ENCODE results near the gene COL9A2.
"Not testable (repeated sequence)": the region's sequence is repeated elsewhere in the genome, so short reads cannot be mapped to it uniquely, and the experiment has no call there.

COL9A2 gene

GRCh38 chr1:40316595-40317393 lies at the start of gene COL9A2:
Gene COL9A2, minus strand, starts transcription at chr1:40317286. Its CDS starts 89 bp downstream, at chr1:40317197.
- no peak for DNase-seq (ENCODE audit: low read depth)

GRCh38 chr1:40363721-40364120 lies 46.6 kb upstream of the COL9A2 start:
- DNase-seq (ENCODE audit: low read depth), result no peak

DNA sequence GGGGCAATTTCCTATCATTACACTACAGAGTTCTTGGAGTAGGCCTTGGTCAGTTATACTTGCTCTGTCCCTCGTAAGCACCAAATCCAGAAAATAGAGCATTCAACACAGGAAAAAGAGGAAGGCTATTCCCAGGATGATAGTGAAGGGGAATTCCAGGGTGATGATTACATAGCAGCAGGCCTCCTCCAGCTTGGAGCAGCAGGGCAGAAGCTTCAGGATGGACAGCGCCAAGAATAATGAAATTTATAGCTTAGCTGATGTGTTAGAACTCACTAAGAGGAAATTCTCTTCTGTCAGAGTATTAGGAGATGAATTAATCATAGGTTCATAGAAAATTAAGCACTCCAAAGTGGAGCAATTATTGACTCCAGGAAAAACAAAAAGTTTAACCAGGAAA lies 45.6 kb upstream of the COL9A2 start:
- no peak for DNase-seq (ENCODE audit: low read depth)

DNA sequence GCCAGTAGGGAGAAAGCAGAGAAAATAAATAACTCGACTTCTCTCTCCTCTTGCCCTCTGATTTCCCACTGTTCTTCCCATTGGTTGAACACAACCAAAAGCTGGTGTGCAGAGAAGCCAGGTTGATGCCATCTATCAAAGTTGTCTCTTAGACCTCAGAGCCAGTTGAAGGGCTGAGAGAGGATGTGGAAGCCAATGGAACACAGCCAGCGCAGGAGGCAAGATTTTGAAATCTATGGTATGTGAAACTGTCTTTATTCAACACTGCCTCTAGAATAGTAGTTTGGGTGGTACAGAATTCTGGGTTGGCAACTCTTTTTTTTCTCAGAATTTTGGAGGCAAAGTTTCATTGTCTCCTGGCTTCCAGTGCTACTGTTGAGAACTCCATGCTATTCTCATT lies 45.1 kb upstream of the COL9A2 start:
- DNase-seq (ENCODE audit: low read depth), result no peak

DNA sequence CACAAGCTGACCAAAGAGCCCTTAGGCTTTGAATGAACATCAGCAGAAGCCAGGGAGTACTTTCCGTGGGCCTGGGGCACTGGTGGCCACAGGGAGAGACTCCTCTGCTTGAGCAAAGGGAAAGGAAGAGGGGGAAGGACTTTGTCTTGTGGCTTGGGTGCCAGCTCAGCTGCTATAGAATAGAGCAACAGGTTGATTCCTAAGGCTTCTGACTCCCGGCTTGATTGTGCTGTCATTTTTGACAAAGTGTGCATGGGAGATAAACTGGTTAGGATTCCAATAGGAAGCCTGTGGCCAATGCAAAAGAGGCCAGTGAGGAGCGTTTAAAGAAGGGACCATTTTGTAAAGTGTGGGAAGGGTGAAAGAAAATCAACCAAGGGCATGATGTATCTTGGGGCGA lies 44.6 kb upstream of the COL9A2 start:
- DNase-seq (ENCODE audit: low read depth), result no peak

GRCh38 chr1:40361201-40361600 lies 44.1 kb upstream of the COL9A2 start:
- DNase-seq (ENCODE audit: low read depth), result no peak

GRCh38 chr1:40360631-40361030 lies 43.5 kb upstream of the COL9A2 start:
- no peak for DNase-seq (ENCODE audit: low read depth)

- no peak for DNase-seq (ENCODE audit: low read depth)
Observed at GRCh38 chr1:40357625-40358024, 40.5 kb upstream of the COL9A2 start.

GRCh38 chr1:40353082-40353481 lies 36.0 kb upstream of the COL9A2 start:
- DNase-seq (ENCODE audit: low read depth), result no peak

- DNase-seq (ENCODE audit: low read depth), result no peak
Observed at GRCh38 chr1:40352126-40352525, 35.0 kb upstream of the COL9A2 start.

GRCh38 chr1:40351124-40351523 lies 34.0 kb upstream of the COL9A2 start:
- DNase-seq (ENCODE audit: low read depth), result no peak

DNA sequence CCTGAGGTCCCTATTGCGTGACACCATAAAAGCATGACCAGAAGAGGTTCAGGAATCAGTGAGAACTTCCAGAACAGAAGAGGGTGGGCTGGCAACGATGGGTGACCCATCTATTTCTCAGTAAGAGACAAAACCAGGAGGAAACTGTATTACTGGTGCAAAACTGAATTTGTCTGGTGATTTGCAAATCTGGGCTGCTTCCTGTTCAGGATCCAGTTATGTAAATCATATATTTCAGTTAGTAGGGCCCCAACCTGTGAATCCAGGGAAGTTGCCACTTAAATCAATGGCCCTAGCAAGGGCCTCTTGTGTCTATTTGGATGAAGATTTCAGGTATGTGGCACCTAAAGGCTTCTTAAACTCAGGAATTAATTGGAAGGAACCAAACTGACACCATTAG lies 33.3 kb upstream of the COL9A2 start:
- no peak for DNase-seq (ENCODE audit: low read depth)

DNA sequence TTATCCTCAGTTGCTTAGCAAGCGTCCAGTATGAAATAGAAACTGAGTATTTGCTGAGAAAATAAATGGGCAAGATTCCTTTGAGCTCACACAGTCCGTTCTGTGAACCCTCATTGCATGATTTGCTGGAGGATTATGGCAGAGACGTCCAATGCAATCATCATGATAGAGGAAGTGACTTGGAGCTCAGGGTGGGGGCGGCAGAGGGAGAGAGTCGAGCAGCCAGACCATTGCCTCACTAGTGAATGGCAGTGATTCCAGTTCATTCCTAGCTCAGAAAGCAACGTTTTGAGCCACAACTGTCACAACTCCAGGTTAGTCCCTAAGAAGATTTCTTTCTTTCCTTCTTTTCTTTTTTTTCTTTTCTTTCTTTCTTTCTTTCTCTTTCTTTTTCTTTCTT lies 27.5 kb upstream of the COL9A2 start:
- DNase-seq (ENCODE audit: low read depth), result peak; percentile 48

DNA sequence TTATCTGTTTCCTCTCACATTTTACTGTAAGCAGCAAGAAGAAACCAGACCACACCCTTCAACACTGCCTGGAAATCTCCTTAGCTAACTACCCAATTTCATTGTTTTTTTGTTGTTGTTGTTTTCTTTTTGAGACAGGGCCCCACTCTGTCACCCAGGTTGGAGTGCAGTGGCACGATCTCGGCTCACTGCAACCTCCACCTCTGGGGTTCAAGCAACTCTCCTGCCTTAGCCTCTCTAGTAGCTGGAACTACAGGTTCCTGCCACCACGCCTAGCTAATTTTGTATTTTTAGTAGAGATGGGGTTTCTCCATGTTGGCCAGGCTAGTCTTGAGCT lies 25.3 kb upstream of the COL9A2 start:
- DNase-seq (ENCODE audit: low read depth), result not testable (repeated sequence)

DNA sequence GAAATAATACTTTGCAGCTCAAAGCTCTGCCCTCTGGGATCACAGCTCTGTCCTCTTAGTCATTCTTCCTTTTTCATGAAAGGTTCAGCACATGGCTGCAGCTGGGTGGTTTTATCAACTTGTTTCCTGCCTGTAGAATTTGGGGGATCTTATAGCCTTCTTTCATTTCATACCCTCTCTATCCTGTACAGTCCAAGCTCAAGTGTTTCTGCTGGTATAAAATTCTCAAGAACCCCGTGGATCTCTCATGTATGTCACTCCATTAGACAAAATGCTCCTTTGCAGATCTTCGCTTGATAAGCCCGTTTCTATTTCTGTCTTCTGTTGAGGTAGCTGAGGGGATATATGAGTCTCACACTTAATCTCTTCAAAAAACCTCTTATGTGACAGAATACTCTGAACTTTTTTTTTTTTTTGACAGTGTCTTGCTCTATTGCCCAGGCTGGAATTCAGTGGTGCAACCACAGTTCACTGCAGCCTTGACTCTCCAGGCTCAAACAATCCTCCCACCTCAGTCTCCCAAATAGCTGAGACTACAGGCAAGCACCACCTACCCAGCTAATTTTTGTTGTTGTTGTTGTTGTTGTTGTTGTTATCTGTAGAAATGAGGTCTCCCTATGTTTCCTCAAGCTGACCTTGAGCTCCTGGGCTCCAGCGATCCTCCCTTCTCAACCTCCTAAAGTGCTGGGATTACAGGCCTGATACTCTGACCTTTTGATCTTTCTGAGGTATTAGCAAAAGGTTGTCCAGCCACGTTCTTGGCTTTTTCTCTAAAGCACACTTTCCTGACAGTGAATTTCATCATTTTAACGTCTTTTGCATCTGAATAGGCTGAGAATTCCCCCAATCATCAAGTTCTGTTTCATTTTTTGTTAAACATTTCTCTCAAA lies 24.6 kb upstream of the COL9A2 start:
- no peak for DNase-seq (ENCODE audit: low read depth)

GRCh38 chr1:40339420-40340323 lies 22.6 kb upstream of the COL9A2 start:
- no peak for DNase-seq (ENCODE audit: low read depth)

- DNase-seq (ENCODE audit: low read depth), result peak; percentile 46
Observed at GRCh38 chr1:40338745-40339419, 21.8 kb upstream of the COL9A2 start.

GRCh38 chr1:40337443-40337842 lies 20.4 kb upstream of the COL9A2 start:
- DNase-seq (ENCODE audit: low read depth), result no peak

DNA sequence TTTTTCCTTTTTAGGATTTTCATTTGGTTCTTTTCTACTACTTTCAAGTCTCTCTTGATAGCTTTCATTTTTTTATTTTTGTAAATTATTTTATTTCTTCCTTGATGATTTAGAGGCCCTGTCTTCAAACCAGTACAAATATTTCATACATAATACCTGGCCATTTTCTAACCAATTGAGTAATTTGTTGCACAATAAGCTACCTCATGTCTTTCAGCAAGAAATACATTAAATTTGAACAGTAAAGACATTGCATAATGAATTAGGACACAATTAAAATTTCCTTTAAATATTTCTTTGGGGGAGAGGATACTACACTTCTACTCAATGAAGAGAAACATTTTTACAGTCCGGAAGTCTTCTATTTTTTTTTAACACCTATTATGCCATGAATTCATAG lies 15.6 kb upstream of the COL9A2 start:
- DNase-seq (ENCODE audit: low read depth), result no peak

GRCh38 chr1:40331403-40331802 lies 14.3 kb upstream of the COL9A2 start:
- not testable (repeated sequence) for DNase-seq (ENCODE audit: low read depth)

DNA sequence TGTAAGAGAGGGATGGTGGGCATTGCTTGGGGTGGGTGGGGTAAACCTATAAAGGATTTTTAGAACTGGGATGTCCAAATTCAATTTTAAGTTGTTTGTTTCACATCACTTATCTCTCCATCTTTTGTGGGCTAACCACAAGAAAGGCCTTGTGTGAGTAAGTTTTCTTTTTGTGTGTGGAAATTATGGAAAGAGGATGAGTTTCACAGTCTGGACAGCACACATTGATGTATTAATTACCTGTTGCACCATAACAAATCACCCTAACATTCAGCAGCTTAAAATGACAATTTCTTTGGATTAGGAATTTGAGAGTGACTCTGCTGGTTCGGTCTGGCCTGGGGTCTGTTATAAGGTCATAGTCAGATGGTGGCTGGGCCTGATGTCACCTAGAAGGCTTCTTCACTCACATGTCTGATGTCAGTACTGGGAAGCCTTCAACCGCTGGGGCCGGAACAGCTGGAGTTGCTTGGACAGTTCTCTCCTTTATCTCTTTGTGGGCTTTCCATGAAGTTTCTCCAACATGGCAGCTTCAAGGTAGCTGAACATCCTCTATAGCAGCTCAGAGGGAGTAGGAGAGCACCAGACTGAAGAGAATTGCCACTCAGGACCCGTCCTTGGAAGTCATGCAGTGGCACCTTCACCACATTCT lies 2.0 kb upstream of the COL9A2 start:
- no peak for DNase-seq (ENCODE audit: low read depth)
